GM19468 (cell line): ENCODE data around the gene HOMER2.
"Not testable (repeated sequence)": the region's sequence is repeated elsewhere in the genome, so short reads cannot be mapped to it uniquely, and the experiment has no call there.

Experiments used
- ATAC-seq: cut with Tn5 transposase; IDR thresholded peaks from one replicate; pipeline ENCODE4 v1.9.1; 2021; ENCODE audit warnings: mild to moderate bottlenecking, moderate library complexity, moderate number of reproducible peaks; ENCODE audit not compliant: unreplicated experiment; ENCODE audit errors: extremely low read depth

HOMER2 gene

GRCh38 chr15:82871832-82872484 is 80.6 kb downstream of the HOMER2 start:
- ATAC-seq, result no peak

- no peak for ATAC-seq
Observed at GRCh38 chr15:82871358-82871757, 81.2 kb downstream of the HOMER2 start.

GRCh38 chr15:82870727-82871320 is 81.7 kb downstream of the HOMER2 start:
- no peak for ATAC-seq

GRCh38 chr15:82865981-82866380 is 86.5 kb downstream of the HOMER2 start:
- not testable (repeated sequence) for ATAC-seq

- ATAC-seq, result not testable (repeated sequence)
Observed at GRCh38 chr15:82865581-82865980, 86.9 kb downstream of the HOMER2 start.

- no peak for ATAC-seq
Observed at GRCh38 chr15:82864967-82865366, 87.6 kb downstream of the HOMER2 start.

DNA sequence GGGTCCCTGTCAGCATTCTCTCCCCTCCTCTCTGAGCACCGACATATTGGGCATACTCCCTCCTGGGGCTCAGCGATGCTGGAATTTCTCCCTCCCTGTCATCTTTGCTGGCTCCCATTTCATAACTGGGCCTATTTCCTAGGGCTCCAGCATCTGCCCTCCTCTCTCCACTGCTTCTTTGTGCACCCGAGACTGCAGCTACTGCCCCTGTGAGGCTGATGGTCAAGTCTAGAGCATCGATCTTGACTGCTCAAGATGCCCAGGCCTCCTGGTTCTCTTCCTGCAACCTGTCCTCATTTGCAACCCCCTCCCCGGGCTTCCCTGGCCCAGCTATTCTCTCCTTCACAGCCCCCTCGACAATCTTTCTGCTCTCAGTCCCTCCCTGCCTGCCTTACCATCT is 89.6 kb downstream of the HOMER2 start:
- no peak for ATAC-seq

DNA sequence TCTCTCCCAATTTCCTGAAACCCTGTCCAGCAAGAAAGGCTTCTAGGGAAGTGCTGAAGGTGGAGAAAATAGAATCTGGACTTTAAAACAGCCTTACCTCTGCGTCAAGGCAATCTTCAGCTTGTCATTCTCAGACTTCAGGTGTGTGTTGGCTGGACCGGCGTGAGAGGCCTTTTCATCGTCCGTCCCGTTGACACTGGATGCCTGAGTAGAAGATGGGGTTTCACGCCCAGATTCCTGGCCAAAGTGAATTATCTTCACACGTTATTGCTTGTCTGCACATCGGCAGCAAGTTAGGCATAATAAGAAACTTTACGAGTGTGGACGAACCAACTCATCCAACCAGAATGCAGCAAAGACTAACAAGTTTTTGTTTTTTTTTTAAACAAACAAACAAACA is 93.6 kb downstream of the HOMER2 start:
- ATAC-seq, result no peak

DNA sequence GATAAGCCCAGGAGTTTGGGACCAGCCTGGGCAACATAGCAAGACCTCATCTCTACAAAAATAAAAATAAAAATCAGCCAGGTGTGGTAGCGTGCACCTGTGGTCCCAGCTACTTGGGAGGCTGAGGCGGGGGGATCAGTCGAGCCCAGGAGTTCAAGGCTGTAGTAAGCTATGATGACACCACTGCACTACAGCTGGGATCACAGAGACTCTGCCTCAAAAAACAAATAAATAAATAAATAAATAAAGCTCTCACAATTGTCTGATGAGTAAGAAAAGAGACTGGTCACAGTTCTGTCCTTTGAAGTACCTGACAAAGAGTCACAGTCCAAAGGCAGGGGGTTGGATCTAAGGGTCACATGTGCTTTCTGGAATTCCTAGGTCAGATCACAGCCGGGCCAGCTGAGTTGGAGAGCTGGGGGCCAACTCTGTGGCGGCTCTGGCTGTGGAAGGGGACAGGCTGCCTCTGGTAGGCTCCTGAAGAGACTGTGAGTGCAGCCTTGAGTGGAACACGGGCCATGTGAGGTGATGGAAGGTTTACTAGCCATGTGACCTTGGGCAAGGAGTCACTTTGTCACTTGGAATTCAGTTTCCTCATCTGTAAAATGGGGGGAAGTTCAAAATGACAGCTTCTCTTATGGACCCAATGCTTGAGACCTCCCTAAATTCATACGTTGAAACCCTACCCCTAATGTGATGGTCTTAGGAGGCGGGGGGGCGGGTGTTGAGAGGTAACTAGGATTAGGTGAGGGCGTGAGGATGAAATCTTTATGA is 95.9 kb downstream of the HOMER2 start:
- no peak for ATAC-seq

- no peak for ATAC-seq
Observed at GRCh38 chr15:82855286-82856100, 97.0 kb downstream of the HOMER2 start.

DNA sequence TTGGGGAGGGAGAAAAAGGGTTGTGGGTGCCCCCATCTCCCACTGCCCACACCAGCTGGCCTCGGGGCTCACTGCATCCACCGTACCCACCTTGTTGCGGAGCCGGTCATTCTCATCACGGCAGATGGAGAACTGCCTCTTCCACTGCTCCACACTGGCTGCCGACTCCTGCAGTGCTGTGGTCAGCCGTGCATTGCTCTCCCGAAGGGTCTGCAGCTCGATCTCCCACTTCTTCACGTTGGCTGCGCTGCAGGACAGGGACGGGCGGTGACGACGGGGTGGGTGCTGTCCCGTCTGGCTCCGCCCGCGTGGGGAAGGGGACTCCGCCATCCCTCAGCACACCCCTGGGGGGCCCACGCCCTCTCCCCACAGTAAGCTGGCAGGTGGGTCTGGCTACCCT is 98.0 kb downstream of the HOMER2 start:
- ATAC-seq, result no peak

DNA sequence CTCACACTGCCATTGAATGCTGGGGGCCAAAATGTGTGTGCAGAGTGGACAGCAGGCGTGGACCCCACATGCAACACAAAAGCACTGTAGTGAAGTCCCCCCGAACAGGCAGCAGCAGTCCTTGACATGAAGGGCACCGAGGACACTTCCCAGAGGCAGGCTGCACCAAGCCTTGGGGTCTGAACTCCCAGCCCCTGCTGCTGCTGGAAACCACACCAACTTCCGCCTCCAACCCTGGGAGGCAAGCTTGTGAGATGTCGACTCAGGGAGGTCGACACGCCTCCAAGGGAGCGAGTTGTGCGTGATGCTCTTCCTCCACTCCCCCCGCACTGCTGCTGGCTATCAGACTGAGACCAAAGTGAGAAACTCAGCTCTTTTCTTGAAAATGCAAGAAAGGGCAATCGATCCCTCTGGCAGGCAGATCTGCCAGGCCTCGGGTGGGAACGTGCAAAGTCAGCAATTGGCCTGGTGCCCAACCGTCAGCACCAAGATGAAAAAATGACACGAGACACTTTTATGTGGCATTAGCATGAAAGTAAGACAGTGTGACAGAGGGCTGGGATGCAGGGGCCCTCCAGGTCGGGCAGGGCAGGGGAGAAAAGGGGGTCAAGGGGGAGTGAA is 99.5 kb downstream of the HOMER2 start:
- no peak for ATAC-seq

GRCh38 chr15:82851981-82852511 is 100.5 kb downstream of the HOMER2 start:
- no peak for ATAC-seq

DNA sequence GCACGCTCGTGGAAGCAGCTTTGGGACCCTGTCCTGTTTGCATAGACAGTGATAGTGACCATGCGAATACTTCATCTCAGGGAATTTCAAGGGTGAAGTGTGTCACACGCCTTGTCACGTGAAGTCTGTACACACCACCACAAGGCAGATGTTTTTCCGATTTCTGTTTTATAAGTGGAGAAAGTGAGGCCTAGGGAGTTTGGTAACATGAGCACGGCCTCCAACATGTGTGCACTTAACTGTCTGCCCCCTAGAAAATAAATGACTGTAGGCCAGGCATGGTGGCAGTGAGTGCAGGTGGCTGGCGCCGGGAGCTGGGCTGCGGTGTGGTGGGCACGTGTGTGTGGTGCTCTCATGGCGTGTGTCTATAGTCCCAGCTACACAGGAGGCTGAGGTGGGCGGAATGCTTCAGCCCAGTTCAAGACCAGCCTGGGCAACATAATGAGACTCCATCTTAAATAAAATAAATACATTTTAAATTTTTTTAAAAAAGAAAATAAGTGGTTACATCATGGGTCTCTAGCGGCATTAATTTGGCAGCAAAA is 101.1 kb downstream of the HOMER2 start:
- no peak for ATAC-seq

DNA sequence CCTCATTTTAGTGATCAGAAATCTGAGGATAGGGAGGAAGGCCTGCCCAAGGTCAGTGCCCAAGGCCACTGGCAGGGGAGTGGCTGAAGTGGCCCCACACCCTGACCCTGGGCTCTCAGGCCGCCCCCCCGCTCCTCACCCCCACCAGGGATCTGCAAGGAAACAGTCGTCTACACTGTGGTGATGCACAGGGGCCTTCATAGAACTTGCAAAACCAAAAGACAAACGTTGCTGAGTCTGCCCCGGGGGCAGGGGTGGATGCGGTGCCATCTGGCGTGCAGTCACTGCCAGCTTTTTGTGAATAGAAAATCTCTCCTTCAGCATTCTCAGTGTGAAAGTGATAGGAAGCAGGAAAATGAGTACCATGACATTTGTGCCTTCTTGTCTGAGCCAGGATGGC is 101.8 kb downstream of the HOMER2 start:
- no peak for ATAC-seq

- ATAC-seq, result no peak
Observed at GRCh38 chr15:82849556-82850512, 102.7 kb downstream of the HOMER2 start.

DNA sequence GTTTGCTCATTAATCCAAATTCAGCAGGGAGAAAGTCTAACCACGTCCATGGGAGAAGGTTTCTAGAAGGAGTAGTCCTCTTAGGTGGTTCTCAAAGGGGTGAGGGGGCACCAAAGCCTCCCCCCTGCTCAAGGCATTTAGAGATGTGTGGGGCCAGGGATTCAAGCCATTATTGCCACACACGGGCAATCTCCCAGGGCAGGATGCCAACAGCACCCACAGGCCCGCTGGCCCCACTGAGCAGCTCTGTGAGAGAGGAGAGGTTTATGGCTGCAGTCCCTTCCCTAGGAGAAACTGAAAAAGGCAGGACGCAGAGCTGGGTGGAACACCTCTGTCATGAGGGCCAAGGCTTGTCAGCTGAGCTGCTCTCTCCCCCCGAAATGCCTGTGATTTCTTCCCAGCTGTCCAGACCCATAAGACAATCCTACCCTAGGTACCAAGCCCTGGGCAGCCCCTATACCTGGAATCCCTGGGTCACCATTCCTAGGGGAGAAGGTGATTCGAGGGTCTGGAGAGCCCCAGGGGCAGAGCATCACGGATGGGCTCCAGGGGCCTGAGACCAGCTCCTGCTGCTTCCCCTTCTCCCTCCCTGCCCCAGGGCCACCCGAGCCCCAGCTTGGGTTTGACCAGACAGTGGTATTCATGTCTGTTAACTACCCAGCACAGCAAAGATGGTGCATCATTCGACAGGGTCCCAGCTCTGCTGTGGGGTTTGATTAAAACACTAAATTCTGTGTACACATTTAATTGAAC is 104.1 kb downstream of the HOMER2 start:
- ATAC-seq, result no peak

- ATAC-seq, result no peak
Observed at GRCh38 chr15:82847703-82848102, 104.8 kb downstream of the HOMER2 start.
